ENCODE measurements around the gene XRCC3.

- no peak for TF ChIP-seq EZH2phosphoT487 (IDR thresholded peaks at IDR 0.05; ENCODE audit: insufficient read depth, low read depth)
- TF ChIP-seq EZH2 (IDR thresholded peaks at IDR 0.05; ENCODE audit: insufficient read depth, poor library complexity, severe bottlenecking) = no peak
Measured at GRCh38 chr14:103728721-103729120, 13.5 kb upstream of the XRCC3 start.
